ENCODE measurements around the gene ANAPC7.
"Not testable (repeated sequence)": the region's sequence is repeated elsewhere in the genome, so short reads cannot be mapped to it uniquely, and the experiment has no call there.

ANAPC7 gene, protein sequence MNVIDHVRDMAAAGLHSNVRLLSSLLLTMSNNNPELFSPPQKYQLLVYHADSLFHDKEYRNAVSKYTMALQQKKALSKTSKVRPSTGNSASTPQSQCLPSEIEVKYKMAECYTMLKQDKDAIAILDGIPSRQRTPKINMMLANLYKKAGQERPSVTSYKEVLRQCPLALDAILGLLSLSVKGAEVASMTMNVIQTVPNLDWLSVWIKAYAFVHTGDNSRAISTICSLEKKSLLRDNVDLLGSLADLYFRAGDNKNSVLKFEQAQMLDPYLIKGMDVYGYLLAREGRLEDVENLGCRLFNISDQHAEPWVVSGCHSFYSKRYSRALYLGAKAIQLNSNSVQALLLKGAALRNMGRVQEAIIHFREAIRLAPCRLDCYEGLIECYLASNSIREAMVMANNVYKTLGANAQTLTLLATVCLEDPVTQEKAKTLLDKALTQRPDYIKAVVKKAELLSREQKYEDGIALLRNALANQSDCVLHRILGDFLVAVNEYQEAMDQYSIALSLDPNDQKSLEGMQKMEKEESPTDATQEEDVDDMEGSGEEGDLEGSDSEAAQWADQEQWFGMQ

DNA sequence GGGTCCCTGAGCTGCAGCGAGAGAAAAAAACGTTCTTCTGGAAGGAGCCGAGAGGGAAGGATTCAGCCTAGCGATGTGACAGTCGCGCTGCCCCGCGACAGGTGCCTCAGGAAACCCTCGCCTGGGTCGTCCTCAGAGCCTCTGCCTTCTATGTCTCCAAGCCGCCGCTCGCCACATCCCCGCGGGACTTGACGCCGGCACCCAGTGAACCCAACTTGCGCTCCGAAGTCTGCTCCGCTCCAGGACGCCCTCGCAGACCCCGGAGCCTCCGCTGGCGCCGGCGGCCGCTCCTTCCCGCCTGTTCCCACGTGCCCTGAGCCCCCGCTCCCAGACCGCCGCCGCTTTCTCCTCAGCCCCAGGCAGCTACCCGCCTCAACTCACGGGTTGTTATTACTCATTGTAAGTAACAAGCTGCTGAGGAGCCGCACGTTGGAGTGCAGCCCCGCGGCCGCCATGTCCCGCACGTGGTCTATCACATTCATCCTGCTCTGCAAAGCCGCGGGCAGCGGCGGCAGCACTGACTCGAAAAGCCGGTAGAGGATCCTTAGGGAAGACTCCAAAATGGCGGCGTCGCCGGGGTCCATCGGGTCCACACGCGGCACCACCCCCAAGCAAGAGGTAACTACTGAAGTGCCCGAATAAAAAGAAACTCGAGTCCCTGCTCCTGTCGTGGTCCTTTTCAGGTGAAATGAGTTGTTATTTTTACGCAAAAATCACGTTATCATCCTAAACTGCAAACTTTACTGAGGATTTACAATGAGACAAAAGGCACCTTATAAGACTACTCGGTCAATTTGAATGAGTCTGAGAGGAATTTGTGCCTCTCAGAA, at the start of gene ANAPC7:
ANAPC7 (minus strand) TSS at position 563 of the 830 bp plus-strand sequence; CDS start at position 482, 81 bp downstream.
- peak; percentile 67 to 70 (median 69) for DNase-seq (ENCODE audit: low read depth in 3 of 3, low spot score in 1 of 3)

DNA sequence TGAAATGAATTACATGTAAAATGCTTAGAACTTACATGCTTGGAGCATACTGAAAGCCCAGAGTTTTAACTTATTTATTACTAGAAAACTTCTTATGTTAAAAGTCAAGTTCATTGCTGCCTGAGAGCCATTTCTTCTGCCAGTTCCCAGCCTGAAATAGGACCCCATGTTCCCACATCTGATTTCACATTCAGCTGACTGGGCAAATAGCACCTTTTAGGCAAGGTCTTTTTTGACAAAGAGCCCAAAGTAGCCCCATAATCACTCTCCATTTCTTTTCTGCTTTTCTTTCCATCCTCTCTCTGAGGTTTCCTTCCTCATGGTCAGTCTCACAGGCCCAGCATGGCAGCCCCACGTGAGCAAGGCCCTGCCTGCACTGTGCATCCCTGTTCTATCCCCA, 47.8 kb upstream of the ANAPC7 start:
- DNase-seq (ENCODE audit: low read depth in 3 of 3, low spot score in 1 of 3), result no peak

DNA sequence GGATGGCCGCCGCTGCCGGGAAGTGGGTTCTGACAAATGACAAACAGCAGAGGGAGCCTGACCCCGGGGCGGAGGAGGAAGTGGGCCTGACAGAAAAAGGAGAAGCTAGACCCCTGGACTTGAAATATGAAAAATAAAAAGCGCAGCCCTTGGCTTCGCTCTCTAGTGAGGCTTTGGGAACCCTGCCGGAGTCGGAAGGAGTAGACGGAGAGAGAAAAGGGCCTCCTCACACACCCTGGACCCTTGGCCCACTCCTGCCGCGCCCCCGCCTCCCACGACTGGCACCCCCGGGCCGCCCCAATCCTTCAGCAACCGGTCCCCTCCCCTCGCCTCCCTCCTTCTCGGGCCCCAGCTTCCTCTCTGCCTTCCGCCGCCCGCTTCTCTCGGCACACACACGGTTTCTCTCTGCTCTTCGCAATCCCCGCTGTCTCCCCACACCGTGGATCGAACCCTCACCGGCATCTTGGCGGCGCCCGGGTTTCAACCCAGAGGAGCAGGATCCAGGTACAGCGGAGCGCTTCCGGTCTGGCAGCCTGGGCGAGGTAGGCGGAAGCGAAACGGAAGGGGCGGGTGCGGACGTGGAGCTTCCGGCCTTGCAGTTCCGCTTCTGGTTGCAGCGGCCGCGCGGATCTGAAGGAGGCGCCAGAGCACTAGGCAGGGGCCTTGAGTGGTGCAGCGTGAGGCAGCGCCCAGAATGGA, 46.4 kb upstream of the ANAPC7 start, which contains the start of gene ARPC3:
ARPC3 (minus strand) TSS at position 539 of the 699 bp plus-strand sequence; CDS start at position 462, 77 bp downstream.
- peak; percentile 84 to 86 (median 86) for DNase-seq (ENCODE audit: low read depth in 3 of 3, low spot score in 1 of 3)

DNA sequence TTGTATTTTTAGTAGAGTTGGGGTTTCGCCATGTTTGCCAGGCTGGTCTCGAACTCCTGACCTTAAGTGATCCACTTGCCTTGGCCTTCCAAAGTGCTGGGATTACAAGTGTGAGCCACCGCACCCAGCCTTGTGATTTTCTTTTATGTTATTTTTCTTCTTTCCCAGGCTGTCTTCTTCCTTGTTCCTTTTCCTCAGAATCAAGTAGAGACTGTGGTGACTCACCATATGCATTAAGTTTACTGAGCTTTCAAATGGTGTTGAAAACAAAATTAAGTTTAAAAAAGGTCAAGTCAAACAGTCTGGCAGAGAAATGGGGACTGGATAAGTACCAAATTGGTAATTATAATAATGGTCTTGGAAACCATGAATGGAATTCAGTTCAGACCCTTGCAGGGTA, 40.9 kb upstream of the ANAPC7 start:
- DNase-seq (ENCODE audit: low read depth in 3 of 3, low spot score in 1 of 3), result no peak

DNA sequence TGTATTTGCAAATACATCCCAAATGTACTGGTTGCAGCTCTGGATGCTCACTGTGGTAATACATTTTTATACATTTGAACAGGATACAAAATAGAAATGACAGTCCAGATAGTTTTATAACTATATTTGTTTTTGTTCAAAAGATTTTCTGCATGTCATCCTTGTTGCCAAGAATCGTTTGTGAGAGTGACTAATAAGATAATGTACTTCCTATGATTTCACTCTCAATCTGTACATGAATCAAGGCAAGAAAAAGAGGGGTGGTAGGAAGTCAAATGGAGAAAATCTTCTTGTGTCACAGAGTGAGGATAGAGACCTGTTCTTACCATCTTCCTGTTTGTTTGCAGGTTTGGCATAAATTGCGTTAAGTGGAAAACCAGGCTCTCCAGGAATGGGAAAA, 32.7 kb upstream of the ANAPC7 start:
- no peak for DNase-seq (ENCODE audit: low read depth in 3 of 3, low spot score in 1 of 3)

DNA sequence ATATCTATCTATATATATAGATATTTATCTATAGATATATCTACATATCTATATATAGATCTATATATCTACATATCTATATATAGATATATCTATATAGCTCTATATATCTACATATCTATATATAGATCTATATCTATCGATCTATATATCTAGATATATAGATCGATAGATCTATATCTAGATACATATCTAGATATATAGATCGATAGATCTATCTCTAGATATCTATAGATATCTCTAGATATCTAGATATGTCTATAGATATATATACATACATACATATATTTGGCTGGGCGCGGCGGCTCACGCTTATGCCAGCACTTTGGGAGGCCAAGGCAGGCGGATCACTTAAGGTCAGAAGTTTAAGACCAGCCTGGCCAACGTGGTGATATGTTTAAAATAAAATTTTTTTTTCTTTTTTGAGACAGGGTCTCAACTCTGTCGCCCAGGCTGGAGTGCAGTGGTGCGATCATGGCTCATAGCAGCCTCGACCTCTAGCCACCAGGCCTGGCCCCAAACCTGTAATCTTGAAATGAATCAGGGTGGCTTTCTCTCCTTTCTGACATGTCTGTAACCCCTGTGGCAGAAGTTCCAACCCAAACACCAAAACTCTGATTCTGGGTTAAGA, 28.6 kb upstream of the ANAPC7 start:
- DNase-seq (ENCODE audit: low read depth in 3 of 3, low spot score in 1 of 3), result no peak

DNA sequence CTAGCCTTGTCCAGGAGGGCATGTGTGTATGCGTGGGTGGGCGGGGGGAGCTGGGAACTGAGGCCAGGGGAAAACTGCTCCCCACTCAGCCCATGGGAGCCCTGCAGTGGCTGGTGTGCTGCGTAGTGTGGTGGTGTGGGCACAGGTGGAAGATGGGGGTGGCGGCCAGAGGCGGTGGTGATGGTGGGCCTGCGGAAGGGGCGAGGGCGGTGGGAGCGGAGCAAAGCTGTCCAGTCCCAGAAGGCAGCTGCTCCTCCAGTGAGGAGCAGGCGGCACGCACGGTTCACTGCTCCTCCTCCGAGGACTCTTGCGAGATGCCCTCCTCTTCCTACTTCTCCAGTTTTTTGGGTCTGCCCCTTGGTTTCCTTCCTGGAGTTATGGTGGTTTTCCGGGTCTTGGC, 26.2 kb upstream of the ANAPC7 start:
- not testable (repeated sequence) for DNase-seq (ENCODE audit: low read depth in 3 of 3, low spot score in 1 of 3)

DNA sequence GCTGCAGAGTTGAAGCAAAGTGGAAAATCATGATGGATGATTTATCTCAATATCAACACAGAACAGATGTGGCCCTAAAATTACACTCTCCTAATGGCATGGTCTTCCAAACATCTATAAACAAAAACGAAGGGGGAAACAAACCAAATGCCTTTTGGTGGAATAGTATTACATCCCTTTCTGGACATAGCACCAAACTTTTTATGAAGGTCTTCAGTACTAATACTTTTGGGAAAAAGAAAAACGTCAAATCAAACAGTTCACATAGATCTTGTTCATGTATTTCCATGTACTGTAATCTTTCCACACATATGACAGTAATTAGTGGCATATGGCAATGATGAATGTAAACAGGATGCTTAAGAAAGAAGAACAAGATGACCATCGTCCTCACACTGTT, 22.9 kb upstream of the ANAPC7 start:
- no peak for DNase-seq (ENCODE audit: low read depth in 3 of 3, low spot score in 1 of 3)

DNA sequence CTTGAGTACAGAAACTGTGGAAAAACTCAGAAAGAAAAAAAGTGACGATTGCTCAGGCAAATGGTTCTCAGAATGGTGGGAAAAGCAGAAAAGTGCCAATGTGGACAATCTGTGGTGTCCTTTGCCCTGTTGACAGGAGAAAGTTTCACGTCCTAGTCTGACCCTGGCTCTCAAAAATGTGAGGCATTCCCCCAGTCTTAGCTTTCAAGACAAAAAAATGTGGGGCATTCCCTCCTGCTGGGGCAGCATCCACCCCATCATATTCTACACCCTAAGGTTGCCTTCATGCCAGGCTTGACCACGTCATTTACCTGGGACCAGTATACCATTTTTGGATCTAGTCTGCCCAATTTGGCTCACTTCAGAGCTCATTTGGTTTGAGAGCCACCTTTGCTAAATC, 20.7 kb upstream of the ANAPC7 start:
- DNase-seq (ENCODE audit: low read depth in 3 of 3, low spot score in 1 of 3), result no peak

DNA sequence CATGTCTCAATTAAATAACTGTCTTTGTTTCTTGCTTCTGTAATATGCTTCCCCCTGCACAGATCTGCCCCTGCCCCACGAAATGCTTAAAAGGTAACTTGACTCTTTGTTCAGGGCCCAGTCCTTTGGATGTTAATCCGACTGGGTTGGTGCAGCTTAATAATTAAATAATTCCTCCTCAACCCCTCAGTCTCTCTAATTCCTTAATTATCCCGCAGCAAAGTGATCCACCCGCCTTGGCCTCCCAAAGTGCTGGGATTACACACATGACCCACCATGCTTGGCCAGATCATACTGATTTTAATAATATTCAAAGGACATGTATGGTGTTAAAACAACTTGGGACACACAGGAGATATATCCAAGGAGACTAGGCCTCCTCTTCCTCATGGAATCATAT, 18.2 kb upstream of the ANAPC7 start:
- DNase-seq (ENCODE audit: low read depth in 3 of 3, low spot score in 1 of 3), result no peak

DNA sequence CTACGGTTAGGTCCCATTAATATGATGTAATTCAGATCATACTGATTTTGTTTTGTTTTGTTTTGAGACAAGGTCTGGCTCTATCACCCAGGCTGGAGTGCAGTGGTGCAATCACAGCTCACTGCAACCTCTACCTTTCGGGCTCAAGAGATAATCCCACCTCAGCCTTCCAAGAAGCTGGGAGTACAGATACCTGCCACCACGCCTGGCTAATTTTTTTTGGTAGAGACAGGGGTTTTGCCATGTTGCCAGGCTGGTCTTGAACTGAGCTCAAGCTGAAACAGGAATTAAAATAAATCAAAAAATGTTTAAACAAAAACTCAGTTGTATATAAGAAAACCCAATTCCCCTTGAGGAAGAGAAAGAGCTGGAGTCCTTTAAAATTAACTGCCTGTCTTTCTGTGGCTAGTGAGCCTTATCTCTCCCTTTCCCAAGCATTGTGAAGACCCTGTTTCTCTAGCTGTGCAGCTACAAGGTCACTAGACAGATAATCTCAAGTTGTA, 17.7 kb upstream of the ANAPC7 start:
- DNase-seq (ENCODE audit: low read depth in 3 of 3, low spot score in 1 of 3), result no peak

DNA sequence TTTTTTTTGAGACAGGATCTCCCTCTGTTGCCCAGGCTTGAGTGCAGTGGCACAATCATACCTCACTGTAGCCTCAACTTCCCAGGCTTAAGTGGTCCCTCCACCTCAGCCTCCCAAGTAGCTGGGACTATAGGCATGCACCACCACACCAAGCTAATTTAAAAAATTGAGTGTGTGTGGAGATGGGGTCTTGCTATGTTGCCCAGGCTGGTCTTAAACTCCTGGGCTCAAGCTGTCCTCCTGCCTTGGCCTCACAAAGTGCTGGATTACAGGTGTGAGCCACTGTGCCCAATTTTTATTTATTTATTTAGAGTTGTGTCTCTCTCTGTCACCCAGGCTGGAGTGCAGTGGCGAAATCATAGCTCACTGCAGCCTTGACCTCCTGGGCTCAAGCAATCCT, 17.1 kb upstream of the ANAPC7 start:
- not testable (repeated sequence) for DNase-seq (ENCODE audit: low read depth in 3 of 3, low spot score in 1 of 3)

DNA sequence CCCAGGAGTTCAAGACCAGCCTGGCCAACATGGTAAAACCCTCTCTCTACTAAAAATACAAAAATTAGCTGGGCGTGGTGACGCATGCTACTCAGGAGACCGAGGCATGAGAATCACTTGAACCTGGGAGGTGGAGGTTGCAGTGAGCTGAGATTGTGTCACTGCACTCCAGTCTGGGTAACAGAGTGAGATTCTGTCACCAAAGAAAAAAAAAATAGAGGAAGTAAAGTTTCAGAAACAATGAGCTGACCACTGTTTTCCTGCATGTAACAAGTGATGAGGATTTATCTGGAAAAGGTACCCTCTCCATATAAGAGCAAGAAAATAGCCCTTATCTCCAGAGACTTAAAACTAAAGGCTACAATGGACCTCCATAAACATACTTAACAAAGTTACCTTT, 13.6 kb upstream of the ANAPC7 start:
- DNase-seq (ENCODE audit: low read depth in 3 of 3, low spot score in 1 of 3), result not testable (repeated sequence)

DNA sequence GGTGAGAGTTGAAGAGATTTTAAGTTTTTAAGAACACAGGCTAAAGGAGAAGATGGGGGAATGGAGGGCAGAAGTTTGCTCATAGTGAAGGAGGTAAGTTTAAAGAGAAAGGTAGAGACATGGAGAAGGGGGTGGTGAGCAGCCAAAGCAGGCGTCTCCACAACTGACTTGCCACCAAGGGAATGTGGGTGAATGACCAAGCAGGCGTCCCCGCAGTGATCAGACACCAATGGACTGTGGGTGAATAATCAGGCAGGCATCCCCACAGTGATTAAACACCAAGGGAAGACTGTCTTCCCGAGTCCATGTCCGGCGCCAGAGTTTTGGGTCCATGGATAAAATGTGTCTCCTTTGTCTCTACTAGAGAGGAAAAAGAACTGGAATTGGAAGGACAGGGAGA, 6.6 kb upstream of the ANAPC7 start:
- DNase-seq (ENCODE audit: low read depth in 3 of 3, low spot score in 1 of 3), result not testable (repeated sequence)

DNA sequence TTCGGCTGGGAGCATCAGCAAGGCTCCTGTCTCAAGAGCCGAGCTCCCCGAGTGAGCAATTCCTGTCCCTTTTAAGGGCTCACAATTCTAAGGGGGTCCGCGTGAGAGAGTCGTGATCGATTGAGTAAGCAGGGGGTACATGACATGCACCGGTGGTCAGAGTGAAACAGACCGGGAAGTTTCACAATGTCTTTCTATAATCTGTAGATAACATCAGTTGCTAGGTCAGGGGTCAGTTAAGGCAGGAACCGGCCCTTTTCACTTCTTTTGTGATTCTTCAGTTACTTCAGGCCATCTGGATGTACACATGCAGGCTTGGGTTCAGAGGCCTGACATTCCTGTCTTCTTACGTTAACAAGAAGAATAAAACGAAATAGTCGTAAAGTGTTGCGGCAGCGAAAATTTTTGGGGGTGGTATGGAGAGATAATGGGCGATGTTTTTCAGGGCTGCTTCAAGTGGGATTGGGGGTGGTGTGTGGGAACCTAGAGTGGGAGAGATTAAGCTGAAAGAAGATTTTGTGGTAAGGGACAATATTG, 1.7 kb upstream of the ANAPC7 start:
- DNase-seq (ENCODE audit: low read depth in 3 of 3, low spot score in 1 of 3), result not testable (repeated sequence)

DNA sequence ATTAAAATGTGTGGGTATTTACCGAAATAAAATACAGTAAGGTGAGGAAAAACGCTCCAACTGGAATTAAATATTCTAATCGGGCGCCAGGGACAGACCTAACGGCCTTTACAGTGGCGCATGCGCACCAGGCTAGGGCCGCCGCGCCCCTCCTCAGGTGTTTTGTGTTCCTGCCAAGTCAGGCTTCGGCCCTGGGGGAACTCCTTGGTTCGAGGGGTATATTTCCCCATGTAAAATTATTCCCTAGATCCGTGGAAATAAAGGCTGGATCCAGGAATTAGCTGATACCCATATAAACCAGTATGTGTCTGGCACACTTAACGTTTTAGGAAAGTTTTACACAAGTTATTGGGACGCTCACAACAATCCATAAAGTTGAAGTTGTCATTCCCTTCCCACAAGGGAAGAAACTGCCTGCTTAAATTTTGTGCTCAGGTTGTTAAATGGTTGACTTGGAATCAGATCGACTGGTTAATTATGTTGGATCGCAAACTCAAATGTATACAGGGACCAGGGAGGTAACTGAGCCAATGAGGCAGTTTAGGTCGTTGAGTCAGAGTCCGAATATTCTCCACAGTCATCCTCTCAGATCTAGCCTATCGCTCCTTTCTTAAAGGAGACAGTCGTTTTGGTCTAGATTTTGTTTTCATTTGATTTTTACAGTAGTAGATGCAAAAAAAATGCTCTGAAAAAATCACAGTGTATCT, 621 bp upstream of the ANAPC7 start:
- peak; percentile 54 to 63 (median 62) for DNase-seq (ENCODE audit: low read depth in 3 of 3, low spot score in 1 of 3)

DNA sequence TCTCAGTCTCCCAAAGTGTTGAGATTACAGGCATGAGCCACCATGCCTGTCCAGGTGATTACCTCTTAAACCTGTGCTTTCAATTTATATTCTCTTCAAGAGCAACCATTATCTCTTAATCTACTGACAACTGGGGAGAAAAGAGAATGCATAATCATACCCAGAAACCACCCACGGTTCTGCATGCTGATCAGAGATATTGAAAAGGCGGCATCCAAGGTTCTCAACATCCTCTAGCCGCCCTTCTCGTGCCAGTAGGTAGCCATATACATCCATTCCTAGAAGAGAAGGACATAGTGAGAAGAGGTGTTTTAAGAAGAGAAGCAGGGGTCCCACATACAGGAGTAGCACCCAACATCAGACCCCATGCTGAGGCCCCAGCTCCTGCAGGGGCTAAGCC, 20.8 kb downstream of the ANAPC7 start:
- no peak for DNase-seq (ENCODE audit: low read depth in 3 of 3, low spot score in 1 of 3)

DNA sequence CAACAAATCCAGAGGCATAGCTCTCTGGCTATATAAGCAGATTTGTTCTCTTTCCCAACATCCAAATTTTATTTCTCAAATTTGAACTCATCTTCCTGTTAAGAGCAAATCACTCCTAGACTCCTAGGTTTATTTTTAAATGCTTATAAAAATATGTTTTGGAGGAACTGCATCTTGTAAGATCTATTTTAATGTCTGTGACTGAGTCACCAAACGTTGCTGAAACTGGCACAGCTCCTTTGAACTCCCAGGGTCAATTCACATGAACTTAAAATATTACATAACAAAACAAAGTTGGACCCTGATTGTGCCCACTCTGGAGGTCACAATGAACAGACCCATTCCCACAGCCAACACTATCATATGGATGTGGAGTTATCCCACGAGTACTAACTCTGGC, 23.9 kb downstream of the ANAPC7 start:
- no peak for DNase-seq (ENCODE audit: low read depth in 3 of 3, low spot score in 1 of 3)

DNA sequence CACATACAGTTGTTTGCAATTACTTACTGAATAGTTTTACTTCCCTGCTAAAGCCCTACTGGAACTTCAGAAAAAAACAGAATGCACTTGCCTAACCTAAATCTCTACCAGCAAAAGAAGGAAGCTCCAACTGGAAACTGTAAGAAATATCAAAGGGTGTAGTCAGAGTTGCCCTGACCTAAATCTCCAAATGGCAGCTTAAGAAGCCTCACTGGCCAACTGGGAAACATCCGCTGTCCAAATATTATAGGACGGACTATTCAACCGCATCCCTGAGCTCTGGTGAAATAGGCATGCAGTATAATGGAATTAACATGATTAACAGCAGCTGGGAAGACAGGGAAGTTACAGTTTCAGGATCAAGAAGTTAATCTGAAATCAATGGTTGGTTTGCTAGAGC, 24.3 kb downstream of the ANAPC7 start:
- DNase-seq (ENCODE audit: low read depth in 3 of 3, low spot score in 1 of 3), result no peak

Data from stimulated activated CD4-positive, alpha-beta T cell treated with anti-CD3 and anti-CD28 coated beads, TNF-alpha, amount 100 ng/mL, for 1 hour (primary cell).